ENCODE measurements around the gene SMCO3.

- TF ChIP-seq POLR2A (IDR thresholded peaks at IDR 0.05) (no peak), CTCF (IDR thresholded peaks at IDR 0.05) (no peak)
Observed at GRCh38 chr12:14844401-14844800, 30.4 kb upstream of the SMCO3 start.

Measured in tibial nerve (tissue), 3 donors.